Spleen (tissue), 7 donors: ENCODE results near the gene NABP1.

Experiments used
- CTCF ChIP-seq, 11 experiments: fragments of 200-600 bp in 7 of 11; fragments of 450-650 bp in 4 of 11; sonication (generic) in 4 of 11; IDR thresholded peaks in 8 of 11; conservative IDR thresholded peaks in 3 of 11; 1 replicate in 7 of 11; 2 replicates in 4 of 11; pipeline versions ENCODE4 v1.4.0 to v1.8.0; 2016 to 2021; ENCODE audit warnings: antibody characterized with exemption in 11 of 11, inconsistent platforms in 4 of 11, mild to moderate bottlenecking in 1 of 11
- POLR2AphosphoS5 ChIP-seq, 3 donors: sonication (generic); formaldehyde crosslinking; IDR thresholded peaks; one replicate each; pipeline ENCODE4 v1.5.1; 2017; ENCODE audit warnings: antibody characterized with exemption in 3 of 3
- donor health status: DM: no; HTN: no; CAD: no; lungs with moderate emphysema.
- donor health status: DM: no; HTN: no; CAD: no.
- donor health status: DM: no; HTN: no; CAD: no.

- TF ChIP-seq CTCF (IDR thresholded peaks at IDR 0.05 in 8 of 11, conservative IDR thresholded peaks at IDR 0.05 in 3 of 11), result no peak
- TF ChIP-seq POLR2AphosphoS5 (IDR thresholded peaks at IDR 0.05), result no peak
Observed at GRCh38 chr2:191642541-191642940, 35.4 kb upstream of the NABP1 start.
